ENCODE results near the gene GTF2A1L.
"Not testable (repeated sequence)": the region's sequence is repeated elsewhere in the genome, so short reads cannot be mapped to it uniquely, and the experiment has no call there.

GTF2A1L gene

DNA sequence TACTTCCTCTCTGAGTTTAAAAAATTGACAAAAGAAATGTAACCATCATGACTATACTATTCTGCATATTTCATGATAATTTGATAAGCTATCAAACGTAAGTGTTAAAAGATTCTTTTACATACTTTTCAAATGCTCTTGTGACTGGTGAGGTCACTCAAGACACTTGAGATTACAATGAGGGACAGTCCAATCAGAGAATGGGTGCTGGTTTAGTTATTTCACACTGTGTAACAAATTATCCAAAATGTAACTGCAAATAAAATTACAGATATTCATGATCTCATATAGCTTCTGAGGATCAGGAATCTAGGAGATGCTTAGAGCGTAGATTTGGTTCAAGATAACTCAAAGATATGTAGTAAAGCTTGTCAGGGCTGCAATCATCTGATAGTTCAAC, 4.4 kb upstream of the GTF2A1L start:
- DNase-seq = no peak

DNA sequence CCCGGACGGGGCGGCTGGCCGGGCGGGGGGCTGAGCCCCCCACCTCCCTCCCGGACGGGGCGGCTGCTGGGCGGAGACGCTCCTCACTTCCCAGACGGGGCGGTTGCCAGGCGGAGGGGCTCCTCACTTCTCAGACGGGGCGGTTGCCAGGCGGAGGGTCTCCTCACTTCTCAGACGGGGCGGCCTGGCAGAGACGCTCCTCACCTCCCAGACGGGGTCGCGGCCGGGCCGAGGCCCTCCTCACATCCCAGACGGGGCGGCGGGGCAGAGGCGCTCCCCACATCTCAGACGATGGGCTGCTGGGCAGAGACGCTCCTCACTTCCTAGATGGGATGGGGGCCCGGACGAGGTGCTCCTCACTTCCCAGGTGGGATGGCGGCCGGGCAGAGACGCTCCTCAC, 3.1 kb upstream of the GTF2A1L start:
- DNase-seq = not testable (repeated sequence)

DNA sequence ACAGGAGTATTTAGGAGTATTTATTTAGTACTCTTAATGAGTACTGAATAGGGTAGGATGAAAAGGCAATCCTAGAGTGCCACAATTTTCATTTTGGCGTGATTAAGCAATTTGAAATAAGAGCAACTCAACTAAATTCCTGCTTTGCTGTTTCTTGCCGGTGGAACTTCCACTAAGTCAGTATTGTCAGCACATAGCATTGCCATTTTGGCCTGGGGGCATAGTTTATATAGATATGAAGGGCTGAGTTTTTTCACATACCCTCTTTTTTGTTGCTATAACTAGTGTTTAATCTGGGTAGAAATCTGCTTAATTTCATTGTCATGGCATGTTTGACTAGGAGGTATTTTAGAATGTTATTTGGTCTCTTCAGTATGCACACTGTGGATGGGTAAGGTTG, 1.9 kb downstream of the GTF2A1L start:
- no peak for DNase-seq

DNA sequence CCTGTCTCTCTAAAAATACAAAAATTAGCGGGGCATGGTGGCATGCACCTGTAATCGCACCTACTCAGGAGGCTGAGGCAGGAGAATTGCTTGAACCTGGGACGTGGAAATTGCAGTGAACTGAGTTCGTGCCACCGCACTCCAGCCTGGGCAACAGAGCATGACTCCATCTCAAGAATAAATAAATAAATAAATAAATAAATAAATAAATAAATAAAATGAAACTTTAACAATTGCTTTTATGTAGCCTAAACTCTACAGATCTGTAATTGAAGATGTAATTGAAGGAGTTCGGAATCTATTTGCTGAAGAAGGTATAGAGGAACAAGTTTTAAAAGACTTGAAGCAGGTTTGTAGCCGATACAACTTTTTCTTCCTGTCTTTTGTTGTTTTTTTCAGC, 2.9 kb downstream of the GTF2A1L start:
- no peak for DNase-seq

DNA sequence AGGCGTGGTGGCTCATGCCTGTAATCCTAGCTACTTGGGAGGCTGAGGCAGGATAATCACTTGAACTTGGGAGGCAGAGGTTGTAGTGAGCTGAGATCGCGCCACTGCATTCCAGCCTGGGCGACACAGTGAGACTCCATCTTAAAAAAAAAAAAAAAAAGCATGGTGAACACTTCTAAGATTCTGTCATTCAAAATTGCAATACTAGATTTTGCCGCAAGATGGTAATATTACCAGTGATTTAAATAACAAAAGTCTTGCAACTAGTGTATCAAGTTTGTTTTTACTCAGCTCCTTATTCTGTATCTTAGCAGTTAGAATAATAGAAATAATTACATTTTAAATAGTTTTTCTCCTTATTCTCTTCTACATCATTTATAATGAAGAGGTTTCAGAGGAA, 5.0 kb downstream of the GTF2A1L start:
- not testable (repeated sequence) for DNase-seq

DNA sequence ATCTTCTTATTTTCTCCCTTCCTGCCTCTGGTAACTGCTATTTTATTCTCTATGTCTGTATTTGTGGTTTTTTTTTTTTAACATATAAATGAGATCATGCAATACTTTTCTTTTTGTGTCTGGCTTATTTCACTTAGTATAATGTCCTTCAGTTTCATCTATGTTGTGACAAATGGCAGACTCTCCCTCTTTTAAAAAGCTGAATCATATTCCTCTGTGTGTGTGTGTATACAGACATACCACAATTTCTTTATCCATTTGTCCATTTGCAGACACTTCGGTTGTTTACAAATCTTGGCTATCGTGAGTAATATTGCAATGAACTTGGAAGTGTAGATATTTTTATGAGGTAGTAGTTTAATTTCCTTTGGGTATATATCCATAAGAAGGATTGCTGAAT, 7.0 kb downstream of the GTF2A1L start:
- no peak for DNase-seq

DNA sequence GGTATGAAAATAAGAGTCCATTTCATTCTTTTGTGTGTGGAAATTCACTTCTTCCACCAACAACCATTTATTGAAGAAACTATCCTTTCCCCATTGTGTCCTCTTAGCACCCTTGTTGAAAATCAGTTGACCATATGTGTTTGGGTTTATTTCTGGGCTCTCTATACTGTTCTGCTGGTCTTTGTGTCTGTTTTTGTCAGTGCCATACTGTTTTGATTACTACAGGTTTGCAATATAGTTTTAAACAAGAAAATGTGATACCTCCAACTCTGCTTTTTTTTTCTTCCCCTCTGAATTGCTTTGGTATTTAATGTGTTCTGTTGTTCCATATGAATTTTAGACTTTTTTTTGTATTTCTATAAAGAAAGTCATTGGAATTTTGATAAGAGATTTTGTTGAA, 8.4 kb downstream of the GTF2A1L start:
- no peak for DNase-seq

DNA sequence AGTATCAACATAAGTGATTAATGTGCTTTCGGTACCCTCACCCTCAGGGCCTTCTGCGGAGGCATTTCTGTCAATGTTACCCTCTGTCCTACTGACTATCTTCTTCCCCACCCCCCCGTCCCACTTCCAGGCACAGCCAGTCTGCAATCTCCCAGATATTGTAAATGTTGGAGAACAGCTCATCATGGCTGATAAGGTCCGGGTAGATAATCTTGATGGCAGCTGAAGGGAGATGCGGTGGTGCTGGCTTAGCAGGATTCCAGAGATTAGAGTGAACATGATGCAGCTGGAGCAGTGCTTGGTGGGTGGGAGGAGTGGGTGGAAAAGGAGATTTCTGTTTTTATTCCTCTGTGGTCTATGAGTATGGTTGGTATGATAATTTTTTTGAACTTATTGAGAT, 15.5 kb downstream of the GTF2A1L start:
- DNase-seq = no peak

DNA sequence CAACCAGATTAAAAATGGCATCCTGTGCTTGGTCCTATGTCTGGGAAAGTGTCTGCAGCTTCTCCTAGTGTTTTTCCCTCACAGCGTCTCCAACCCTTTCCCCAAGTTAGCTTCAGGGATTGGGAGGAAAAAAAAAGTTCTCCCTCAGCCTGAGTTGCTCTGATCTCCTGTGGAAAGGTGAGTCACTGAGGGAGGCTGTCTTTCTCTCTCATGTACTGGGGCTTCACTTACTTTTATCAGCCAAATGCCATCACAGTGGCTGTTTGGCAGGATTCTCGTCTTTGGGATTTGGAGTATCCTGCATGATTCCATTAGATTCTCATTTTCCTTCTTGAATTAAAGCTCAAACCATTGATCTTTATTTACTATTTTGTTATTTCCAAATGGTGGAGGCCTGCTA, 18.1 kb downstream of the GTF2A1L start:
- DNase-seq = no peak

DNA sequence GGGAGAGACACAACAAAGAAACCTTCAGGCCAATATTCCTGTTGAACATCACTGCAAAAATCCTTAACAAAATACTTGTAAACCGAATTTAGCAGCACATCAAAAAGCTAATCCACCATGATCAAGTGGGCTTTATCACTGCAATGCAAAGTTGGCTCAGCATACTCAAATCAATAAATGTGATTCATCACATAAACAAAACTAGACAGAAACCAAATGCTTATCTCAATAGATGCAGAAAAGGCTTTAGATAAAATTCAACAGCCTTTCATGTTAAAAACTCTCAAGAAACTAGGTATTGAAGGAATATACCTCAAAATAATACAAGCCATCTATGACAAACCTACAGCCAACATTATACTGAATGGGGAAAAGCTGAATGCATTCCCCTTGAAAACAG, 20.6 kb downstream of the GTF2A1L start:
- DNase-seq = no peak

DNA sequence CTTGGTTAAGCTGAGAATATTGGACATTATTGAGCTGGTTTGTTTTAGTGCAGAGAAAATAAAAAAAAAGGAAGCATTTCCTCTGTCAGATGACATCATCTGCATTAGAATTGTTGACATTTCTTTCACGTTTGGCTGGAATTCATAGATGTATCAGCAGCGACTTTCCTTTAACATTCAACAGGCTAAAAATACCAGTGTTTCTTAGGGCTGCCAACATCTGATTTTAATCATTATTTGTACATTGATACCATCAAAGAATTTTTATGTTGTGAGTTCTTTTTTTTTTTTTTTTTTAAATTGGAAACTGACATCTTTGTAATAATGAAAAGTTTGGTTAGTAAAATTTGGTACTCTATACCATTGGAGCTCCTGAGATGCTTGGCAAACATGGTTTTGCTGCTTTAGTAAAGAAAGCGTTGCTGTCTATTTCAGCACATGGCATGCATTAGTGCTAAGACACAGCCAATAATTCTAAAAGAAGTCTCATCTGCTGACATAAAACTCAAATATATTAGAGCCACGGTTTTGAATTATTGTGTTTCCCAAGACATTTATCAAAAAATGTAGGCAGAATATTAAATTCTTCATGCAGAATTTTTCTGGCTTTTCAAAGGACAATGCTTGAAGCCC, 33.6 kb downstream of the GTF2A1L start:
- DNase-seq = no peak

DNA sequence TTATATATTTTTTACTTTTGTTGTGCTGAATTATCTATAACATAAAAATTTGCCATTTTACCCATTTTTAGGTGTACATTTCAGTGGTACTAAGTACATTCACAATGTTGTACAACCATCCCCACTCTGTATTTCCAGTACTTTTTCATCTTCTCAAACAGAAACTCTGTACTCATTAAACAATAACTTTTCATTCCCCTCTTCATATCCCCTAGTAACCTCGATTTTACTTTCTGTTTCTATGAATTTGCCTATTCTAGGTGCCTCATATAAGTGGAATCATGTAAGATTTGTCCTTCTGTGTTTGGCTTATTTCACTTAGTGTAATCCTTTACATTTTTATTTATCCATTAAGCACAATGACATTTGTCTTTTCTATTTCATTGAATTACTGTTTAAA, 51.3 kb downstream of the GTF2A1L start:
- no peak for DNase-seq

DNA sequence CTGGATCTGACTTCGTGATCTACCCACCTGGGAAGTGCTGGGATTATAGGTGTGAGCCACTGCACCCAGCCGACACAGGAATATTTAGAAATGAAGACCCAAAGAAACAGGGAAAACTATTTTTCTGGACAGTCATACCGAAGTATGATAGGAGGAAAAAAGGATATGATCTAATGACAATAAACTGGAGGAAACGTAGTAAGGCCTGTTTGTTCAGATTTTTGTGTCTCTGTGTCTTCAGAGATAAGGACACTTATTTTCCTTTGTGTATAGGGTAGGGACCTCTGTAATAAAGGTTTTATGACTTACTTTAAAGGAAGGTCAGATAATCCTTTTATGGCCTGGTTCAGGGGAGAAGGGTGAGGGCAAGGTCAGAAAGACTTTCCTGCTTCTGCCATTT, 55.9 kb downstream of the GTF2A1L start:
- no peak for DNase-seq

DNA sequence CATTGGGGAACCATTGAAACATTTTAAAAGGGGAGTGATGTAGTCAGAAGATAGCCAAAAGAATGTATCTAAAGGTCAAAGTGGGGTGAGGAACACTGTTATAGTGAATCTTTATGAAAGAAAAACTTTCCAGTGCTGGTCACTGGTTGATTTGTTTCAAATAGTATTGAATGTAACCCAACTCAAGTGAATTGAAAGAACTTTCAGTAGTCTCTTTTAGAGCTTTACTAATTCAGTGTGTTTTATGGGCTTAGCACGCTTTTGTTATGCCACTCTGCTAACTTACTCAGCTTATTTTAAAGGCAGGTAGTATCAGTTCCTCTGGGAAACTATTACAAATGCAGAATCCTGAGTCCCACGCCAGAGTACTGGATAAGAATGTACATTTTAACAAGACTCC, 57.3 kb downstream of the GTF2A1L start:
- no peak for DNase-seq

DNA sequence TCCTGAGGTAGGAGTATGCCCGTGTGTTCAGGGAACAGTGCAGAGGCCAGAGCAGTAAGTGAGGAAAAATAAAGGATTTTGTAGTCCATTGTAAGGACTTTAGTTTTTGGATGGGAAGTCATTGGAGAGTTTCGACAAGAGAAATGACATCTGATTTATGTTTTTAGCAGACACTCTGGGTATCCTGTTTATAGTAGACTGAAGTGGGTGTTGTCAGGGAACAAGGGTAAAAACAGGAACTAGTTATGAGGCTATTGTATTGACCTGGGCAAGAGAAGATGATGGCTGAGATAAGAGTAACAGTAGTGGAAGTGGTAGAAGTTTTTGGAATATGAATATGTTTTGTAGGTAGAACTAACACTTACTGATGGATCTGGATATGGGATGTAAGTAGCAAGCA, 59.8 kb downstream of the GTF2A1L start:
- peak; percentile 46 for DNase-seq

DNA sequence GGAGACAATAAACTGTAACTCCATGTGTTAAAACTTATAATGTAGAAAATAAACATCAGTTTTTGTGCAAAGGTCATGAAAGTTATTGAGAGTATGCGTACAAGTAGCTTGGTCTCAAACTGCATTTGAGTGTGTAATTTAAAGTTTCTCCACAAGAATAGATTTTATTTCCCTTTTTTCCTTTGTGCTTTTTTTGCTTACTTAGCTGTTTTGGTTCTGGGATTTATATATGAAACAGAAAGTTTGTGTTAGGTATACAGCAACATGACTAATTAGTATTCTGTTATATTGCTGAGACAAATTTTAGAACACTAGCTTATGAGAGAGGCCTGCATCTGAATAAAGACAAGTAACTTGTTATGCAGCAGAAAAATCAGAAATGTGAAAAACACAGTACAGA, 67.5 kb downstream of the GTF2A1L start:
- DNase-seq = no peak

DNA sequence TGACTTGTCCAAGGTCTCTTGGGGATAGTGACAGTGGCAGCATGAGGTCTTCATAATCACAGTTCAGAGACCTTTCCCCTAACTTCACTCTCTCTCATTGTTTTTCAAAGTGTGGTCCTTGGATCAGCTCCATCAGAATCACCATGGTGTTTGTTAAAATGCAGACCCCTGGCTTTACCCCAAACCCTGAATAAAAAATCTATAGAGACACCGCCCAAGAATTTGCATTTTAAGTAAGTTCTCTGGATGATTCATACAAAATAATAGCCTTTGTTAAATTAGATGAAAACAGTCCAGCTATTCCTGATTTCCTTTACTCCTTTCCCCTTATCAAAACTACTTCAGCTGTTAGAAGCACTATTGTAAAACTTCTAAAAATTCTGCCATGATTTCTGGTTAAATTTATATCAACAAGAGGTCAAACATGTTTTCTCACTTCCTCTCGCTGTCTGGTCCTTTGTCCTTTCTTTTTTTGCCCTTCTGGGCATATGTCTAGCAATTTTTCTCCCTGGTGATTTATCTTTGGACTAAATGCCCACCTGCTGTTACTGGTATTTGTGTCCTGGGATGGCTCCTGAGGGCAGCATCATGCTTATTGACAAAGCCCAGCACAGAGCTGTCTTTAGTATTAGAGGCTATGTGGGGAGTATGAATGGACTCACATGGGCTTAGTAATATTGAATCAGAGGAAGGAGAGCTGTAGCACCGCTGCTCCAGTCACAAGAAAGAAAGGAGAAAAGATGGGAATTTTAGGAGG, 74.5 kb downstream of the GTF2A1L start:
- no peak for DNase-seq

DNA sequence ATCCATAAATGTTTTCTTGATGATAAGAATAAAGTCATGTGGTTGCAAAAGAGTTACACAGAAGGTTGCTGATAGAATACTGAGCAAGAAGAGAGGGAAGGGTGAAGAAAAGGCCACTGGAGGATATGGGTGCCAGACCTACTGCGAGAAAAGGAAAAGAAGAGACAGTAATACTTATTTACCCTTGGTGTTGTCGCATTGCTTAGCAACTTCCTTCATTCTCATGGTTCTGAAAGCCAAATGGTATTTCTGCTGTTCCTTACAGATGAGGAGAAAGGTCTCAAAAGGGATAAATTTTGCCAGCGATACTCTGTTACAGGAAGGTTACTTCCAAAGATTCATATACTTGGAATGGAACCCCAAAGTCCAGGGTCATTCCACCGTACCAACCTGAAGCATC, 75.4 kb downstream of the GTF2A1L start:
- DNase-seq = no peak

DNA sequence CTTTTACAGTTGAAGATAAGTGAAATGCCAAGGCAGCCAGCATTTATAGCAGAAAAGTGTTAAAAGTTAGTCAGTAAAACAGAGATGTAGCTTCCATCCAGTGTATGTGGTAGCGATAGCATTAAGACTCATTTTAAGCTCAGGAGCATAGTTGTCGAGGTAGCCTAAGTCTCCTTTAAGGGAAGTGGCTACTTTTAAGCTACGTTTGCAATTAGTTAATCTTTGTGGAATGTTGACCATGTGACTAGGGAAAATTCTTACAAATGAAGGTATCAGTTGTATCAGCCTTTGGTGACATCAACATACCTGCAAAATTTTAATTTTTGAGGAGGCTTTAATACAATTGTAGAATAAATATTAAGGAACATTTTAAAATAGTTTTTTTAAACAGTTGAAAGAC, 76.0 kb downstream of the GTF2A1L start:
- DNase-seq = no peak

DNA sequence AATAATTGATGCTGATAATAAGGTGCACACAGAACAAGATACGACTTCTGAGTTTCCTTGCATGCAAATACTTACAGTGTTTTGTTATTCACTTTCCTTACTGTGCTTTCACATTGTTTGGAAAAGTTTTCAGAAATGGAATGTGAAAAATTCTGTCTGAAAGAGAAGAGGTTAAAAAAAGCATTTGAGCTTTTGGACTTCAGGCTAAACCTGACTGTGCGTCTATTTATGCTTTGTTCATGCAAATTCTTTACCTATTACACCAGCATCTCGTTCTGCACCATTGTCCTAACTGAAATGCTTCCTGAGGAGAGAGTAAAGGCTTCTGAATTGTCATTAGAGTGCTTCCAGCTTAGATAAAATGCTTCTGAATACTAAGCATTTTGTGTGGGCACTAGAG, 76.5 kb downstream of the GTF2A1L start:
- DNase-seq = no peak

DNA sequence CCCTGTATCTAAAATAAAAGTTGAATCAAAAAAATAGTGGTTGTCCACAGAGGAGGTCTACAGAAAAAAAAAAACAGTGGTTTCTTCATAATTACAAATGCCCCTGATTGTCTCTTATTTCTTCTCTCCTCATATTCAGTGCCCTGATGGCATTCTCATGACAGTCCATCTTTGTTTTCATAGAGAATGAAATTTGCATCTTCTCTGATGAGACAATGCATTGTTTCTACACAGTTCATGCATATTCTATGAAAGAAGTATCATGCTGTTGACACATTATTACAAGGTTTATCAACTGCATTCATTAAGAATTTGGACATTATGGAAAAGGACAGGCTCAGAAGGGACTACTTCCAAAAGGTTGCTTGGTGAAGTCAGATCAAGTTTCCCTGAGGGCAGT, 78.3 kb downstream of the GTF2A1L start:
- DNase-seq = no peak

DNA sequence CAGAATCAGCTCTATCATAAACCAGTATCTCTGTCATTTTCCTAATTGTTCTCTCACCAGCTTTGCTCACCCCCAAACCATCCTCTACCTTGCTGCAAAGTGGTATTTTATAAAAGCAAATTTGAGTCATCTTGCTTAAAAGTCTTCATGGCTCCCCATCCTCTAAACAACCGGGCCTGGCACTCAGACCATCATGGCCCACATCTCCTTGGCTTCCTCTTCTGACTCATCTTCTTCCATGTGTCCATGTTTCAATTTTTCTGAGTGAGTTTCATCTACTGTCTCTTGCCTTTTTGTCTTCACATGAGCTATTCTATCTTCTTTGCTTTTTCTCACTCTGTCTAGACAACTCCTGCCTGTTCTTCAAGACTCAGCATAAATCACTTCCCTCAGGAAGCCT, 79.2 kb downstream of the GTF2A1L start:
- no peak for DNase-seq

DNA sequence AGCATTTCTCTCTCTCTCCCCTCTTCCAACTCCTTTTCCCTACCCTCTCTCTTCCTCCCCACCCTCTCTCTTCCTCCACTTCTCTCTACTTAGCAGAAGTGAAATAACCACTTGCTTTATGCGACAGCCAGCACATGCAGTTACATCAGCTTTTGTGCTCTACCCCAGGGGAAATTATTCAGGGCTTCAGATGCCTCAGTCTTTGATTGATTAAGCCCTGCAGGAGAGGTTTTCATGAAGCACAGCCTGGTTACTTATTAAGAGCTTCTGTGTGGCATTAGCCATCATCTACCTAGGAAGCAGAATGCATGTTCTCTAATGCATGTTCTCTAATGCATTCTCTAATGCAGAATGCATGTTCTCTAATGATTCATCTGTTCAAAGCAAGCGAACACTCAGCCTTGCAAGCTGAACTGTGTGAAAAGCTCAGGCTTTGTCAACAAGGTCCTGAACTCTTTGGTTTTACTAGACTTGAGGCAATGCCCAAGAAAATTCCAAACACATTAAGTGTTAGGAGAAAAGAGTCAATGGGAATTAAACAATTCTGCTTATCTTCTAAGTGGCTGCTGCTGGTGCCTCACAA, 81.8 kb downstream of the GTF2A1L start:
- DNase-seq = no peak

DNA sequence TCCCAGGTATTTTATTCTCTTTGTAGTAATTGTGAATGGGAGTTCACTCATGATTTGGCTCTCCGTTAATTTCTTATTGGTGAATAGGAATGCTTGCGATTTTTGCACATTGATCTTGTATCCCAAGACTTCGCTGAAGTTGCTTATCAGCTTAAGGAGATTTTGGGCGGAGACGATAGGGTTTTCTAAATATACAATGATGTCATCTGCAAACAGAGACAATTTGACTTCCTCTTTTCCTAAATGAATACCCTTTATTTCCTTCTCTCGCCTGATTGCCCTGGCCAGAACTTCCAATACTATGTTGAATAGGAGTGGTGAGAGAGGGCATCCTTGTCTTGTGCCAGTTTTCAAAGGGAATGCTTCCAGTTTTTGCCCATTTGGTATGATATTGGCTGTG, 86.0 kb downstream of the GTF2A1L start:
- DNase-seq = not testable (repeated sequence)

DNA sequence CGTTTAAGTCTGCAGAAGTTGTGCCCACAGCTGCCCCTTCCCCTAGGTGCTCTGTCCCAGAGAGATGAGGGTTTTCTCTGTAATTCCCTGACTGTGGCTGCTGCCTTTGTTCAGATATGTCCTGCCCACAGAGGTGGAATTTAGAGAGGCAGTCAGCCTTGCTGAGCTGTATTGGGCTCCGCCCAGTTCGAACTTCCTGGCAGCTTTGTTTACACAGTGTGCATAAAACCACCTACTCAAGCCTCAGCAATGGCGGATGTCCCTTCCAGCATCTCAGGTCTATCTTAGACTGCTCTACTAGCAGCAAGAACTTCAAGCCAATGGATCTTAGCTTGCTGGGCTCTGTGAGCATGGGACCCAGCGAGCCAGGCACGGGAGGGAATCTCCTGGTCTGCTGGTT, 89.8 kb downstream of the GTF2A1L start:
- DNase-seq = no peak

Data from hematopoietic multipotent progenitor cell treated with erythropoietin and hydrocortisone succinate and interleukin-3 and kit ligand, for 6 days (in vitro differentiated cells).